Right atrium auricular region (tissue), 2 donors: Measurements from ENCODE around the gene NPB. TPM values are rescaled to one million over a fixed set of nuclear protein-coding genes. Genes with fewer than 3 reads are reported as not detected.
A peak's percentile ranks its signal among the peaks of the same experiment; 100 is the strongest.

ENCODE experiments used
- DNase-seq: peaks from one replicate; pipeline ENCODE4 v3.0.0-alpha.2; 2019; ENCODE audit warnings: low spot score
- H3K27ac ChIP-seq, 2 donors: fragments of 200-600 bp; sonication (generic); 1 replicate in 1 of 2; 2 replicates in 1 of 2; pipeline ENCODE4 v1.5.1; 2016 to 2019
- H3K27me3 ChIP-seq, 2 donors: fragments of 200-600 bp; sonication (generic); one replicate each; pipeline versions ENCODE4 v1.5.1 to v1.6.0; 2017 to 2019
- H3K36me3 ChIP-seq: fragments of 200-600 bp; sonication (generic); one replicate; pipeline ENCODE4 v1.5.1; 2016
- H3K4me1 ChIP-seq, 2 donors: fragments of 200-600 bp; sonication (generic); one replicate each; pipeline versions ENCODE4 v1.5.1 to v1.6.0; 2017 to 2019
- H3K4me3 ChIP-seq, 2 donors: fragments of 200-600 bp; sonication (generic); 1 replicate in 1 of 2; 2 replicates in 1 of 2; pipeline ENCODE4 v1.5.1; 2017 to 2019; ENCODE audit warnings: mild to moderate bottlenecking in 1 of 2, moderate library complexity in 1 of 2
- H3K9me3 ChIP-seq, 2 donors: fragments of 200-600 bp; sonication (generic); one replicate each; pipeline ENCODE4 v1.5.1; 2019
- CTCF ChIP-seq, 2 donors: fragments of 200-600 bp; sonication (generic); IDR thresholded peaks; one replicate each; pipeline ENCODE4 v1.5.1; 2019; ENCODE audit warnings: antibody characterized with exemption in 2 of 2
- total RNA-seq, 2 donors: library from RNA; depleted of rRNA; stranded (reverse); fragments of >200 nt; gene quantifications; one replicate each; pipeline ENCODE4 v1.1.0, GENCODE V29; 2016

NPB gene
- total RNA-seq, 2 donors from 2014 or later, result 1.7 TPM; not detected in 1

- H3K27ac ChIP-seq, result no peak overlapping the region
- peaks cover 27% of the 10 kb centered on the region for H3K36me3 ChIP-seq
- no peak for DNase-seq
Observed at GRCh38 chr17:81912441-81913309, 10.6 kb downstream of the NPB start.

GRCh38 chr17:81913394-81914102, 11.5 kb downstream of the NPB start:
- peaks cover 27% of the 10 kb centered on the region for H3K36me3 ChIP-seq
- no peak for DNase-seq

More at GRCh38 chr17:81912441-81913309, 10.6 kb downstream of the NPB start:
- Histone ChIP-seq H3K27me3 (no peaks in the 10 kb centered on the region), H3K9me3 (no peaks in the 10 kb centered on the region), H3K4me1 (peaks cover 0 to 28% of the 10 kb centered on the region in 2 donors), H3K4me3 (no peak overlapping the region)
- TF ChIP-seq CTCF (IDR thresholded peaks at IDR 0.05), result no peak

GRCh38 chr17:81914103-81914850, 12.2 kb downstream of the NPB start:
- H3K9me3 ChIP-seq, result no peaks in the 10 kb centered on the region
- H3K4me3 ChIP-seq, result no peak overlapping the region
- peaks cover 0 to 40% of the 10 kb centered on the region in 2 donors for H3K4me1 ChIP-seq
- H3K27ac ChIP-seq, result no peak overlapping the region
- DNase-seq, result no peak
- H3K27me3 ChIP-seq, result no peaks in the 10 kb centered on the region
- no peak for TF ChIP-seq CTCF (IDR thresholded peaks at IDR 0.05)
- peaks cover 27% of the 10 kb centered on the region for H3K36me3 ChIP-seq

More at GRCh38 chr17:81913394-81914102, 11.5 kb downstream of the NPB start:
- H3K4me1 ChIP-seq, result peaks cover 0 to 33% of the 10 kb centered on the region in 2 donors
- H3K27me3 ChIP-seq, result no peaks in the 10 kb centered on the region
- H3K9me3 ChIP-seq, result no peaks in the 10 kb centered on the region
- H3K27ac ChIP-seq, result no peak overlapping the region
- no peak for TF ChIP-seq CTCF (IDR thresholded peaks at IDR 0.05)
- H3K4me3 ChIP-seq, result no peak overlapping the region

GRCh38 chr17:81915331-81915730, 13.3 kb downstream of the NPB start:
- H3K27ac ChIP-seq, result no peak overlapping the region
- H3K36me3 ChIP-seq, result peaks cover 36% of the 10 kb centered on the region
- no peaks in the 10 kb centered on the region for H3K9me3 ChIP-seq
- TF ChIP-seq CTCF (IDR thresholded peaks at IDR 0.05), result no peak
- DNase-seq, result no peak
- peaks cover 0 to 38% of the 10 kb centered on the region in 2 donors for H3K4me1 ChIP-seq
- H3K27me3 ChIP-seq, result no peaks in the 10 kb centered on the region
- H3K4me3 ChIP-seq, result no peak overlapping the region

GRCh38 chr17:81916234-81917001, 14.4 kb downstream of the NPB start:
- Histone ChIP-seq H3K9me3 (no peaks in the 10 kb centered on the region), H3K36me3 (peaks cover 43% of the 10 kb centered on the region), H3K4me3 (peak overlapping the region in 1 of 2 donors; percentile 85), H3K27me3 (no peaks in the 10 kb centered on the region), H3K27ac (no peak overlapping the region), H3K4me1 (peaks cover 0 to 44% of the 10 kb centered on the region in 2 donors)
- no peak for TF ChIP-seq CTCF (IDR thresholded peaks at IDR 0.05)
- no peak for DNase-seq
